Measurements from ENCODE around the gene TSPAN11. TPM values are rescaled to one million over a fixed set of nuclear protein-coding genes. Genes with fewer than 3 reads are reported as not detected.

The TSPAN11 gene
- total RNA-seq, 1 experiment from 2014 or later = 4.6 TPM

- Mint-ChIP-seq H3K4me3 (no peak overlapping the region), H3K27ac (peak overlapping the region; percentile 6; the same call in 1 of the 2 replicates), H3K4me1 (peaks cover 3% of the 10 kb centered on the region), H3K27me3 (ENCODE audit: low read depth) (no peaks in the 10 kb centered on the region), H3K9me3 (0 out of 2 replicates have a peak, but pooled peaks cover 6% of the 10 kb centered on the region), H3K36me3 (no peaks in the 10 kb centered on the region)
- TF ChIP-seq EMX1 (CRISPR knock-in tag; IDR thresholded peaks at IDR 0.05) (no peak), TEAD1 (CRISPR knock-in tag; IDR thresholded peaks at IDR 0.05) (no peak), ATF1 (CRISPR knock-in tag; IDR thresholded peaks at IDR 0.05) (no peak), SMAD3 (CRISPR knock-in tag; IDR thresholded peaks at IDR 0.05; ENCODE audit: borderline replicate concordance) (no peak), KAT7 (CRISPR knock-in tag; IDR thresholded peaks at IDR 0.05; ENCODE audit: borderline replicate concordance) (no peak), ELF4 (CRISPR knock-in tag; IDR thresholded peaks at IDR 0.05; ENCODE audit: low read depth) (no peak)
- TF ChIP-seq, protein P1, sequence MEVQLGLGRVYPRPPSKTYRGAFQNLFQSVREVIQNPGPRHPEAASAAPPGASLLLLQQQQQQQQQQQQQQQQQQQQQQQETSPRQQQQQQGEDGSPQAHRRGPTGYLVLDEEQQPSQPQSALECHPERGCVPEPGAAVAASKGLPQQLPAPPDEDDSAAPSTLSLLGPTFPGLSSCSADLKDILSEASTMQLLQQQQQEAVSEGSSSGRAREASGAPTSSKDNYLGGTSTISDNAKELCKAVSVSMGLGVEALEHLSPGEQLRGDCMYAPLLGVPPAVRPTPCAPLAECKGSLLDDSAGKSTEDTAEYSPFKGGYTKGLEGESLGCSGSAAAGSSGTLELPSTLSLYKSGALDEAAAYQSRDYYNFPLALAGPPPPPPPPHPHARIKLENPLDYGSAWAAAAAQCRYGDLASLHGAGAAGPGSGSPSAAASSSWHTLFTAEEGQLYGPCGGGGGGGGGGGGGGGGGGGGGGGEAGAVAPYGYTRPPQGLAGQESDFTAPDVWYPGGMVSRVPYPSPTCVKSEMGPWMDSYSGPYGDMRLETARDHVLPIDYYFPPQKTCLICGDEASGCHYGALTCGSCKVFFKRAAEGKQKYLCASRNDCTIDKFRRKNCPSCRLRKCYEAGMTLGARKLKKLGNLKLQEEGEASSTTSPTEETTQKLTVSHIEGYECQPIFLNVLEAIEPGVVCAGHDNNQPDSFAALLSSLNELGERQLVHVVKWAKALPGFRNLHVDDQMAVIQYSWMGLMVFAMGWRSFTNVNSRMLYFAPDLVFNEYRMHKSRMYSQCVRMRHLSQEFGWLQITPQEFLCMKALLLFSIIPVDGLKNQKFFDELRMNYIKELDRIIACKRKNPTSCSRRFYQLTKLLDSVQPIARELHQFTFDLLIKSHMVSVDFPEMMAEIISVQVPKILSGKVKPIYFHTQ (CRISPR knock-in tag; IDR thresholded peaks at IDR 0.05) = no peak
- TF ChIP-seq, protein P2, sequence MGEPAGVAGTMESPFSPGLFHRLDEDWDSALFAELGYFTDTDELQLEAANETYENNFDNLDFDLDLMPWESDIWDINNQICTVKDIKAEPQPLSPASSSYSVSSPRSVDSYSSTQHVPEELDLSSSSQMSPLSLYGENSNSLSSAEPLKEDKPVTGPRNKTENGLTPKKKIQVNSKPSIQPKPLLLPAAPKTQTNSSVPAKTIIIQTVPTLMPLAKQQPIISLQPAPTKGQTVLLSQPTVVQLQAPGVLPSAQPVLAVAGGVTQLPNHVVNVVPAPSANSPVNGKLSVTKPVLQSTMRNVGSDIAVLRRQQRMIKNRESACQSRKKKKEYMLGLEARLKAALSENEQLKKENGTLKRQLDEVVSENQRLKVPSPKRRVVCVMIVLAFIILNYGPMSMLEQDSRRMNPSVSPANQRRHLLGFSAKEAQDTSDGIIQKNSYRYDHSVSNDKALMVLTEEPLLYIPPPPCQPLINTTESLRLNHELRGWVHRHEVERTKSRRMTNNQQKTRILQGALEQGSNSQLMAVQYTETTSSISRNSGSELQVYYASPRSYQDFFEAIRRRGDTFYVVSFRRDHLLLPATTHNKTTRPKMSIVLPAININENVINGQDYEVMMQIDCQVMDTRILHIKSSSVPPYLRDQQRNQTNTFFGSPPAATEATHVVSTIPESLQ (CRISPR knock-in tag; IDR thresholded peaks at IDR 0.05) = no peak
- peak; percentile 7 for DNase-seq (ENCODE audit: low spot score)
- POLR2A ChIA-PET = no interaction called here
- CTCF ChIA-PET = interaction anchor here (1.9 kb wide), 1 partner anchor 14 kb away, joined by 5 read pairs; no protein-coding TSS in a partner anchor
- ATAC-seq = no peak
These were observed 82.7 kb downstream of the TSPAN11 start for GRCh38 chr12:31008961-31009840.

DNA sequence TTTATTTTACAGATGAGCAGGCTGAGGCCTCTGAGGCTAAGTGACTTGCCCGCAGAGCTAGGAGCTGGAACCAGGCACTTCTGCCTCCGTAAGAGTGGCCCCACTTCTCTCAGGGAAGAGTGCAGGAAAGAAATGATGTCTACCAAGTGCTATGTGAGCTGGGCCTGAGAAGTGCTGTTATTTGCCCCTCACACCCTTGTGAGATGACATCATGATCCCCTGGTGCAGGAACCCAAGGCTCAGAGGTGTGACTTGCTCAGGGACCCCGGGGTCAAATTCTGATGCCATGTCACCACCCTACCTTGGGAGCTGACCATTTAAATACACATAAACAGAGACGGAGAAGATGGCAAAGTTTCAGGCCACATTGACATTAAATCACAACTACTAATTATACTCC, 83.4 kb downstream of the TSPAN11 start:
- H3K27me3 Mint-ChIP-seq (ENCODE audit: low read depth) = no peaks in the 10 kb centered on the region
- ChIA-PET CTCF (interaction anchor here (1.9 kb wide), 1 partner anchor 13 kb away, joined by 5 read pairs; no protein-coding TSS in a partner anchor), POLR2A (no interaction called here)
- DNase-seq (ENCODE audit: low spot score) = no peak
- H3K4me3 Mint-ChIP-seq = no peak overlapping the region
- 0 out of 2 replicates have a peak, but pooled peaks cover 6% of the 10 kb centered on the region for H3K9me3 Mint-ChIP-seq
- no peak overlapping the region for H3K27ac Mint-ChIP-seq
- ATAC-seq = no peak
- H3K4me1 Mint-ChIP-seq = peaks cover 2% of the 10 kb centered on the region
- H3K36me3 Mint-ChIP-seq = no peaks in the 10 kb centered on the region
- TF ChIP-seq, protein P3, sequence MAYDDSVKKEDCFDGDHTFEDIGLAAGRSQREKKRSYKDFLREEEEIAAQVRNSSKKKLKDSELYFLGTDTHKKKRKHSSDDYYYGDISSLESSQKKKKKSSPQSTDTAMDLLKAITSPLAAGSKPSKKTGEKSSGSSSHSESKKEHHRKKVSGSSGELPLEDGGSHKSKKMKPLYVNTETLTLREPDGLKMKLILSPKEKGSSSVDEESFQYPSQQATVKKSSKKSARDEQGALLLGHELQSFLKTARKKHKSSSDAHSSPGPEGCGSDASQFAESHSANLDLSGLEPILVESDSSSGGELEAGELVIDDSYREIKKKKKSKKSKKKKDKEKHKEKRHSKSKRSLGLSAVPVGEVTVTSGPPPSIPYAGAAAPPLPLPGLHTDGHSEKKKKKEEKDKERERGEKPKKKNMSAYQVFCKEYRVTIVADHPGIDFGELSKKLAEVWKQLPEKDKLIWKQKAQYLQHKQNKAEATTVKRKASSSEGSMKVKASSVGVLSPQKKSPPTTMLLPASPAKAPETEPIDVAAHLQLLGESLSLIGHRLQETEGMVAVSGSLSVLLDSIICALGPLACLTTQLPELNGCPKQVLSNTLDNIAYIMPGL (CRISPR knock-in tag; IDR thresholded peaks at IDR 0.05) = no peak
- TF ChIP-seq ATF1 (CRISPR knock-in tag; IDR thresholded peaks at IDR 0.05) = no peak
- no peak for TF ChIP-seq HMGA2 (CRISPR knock-in tag; IDR thresholded peaks at IDR 0.05)
- TF ChIP-seq NR2C2 (CRISPR knock-in tag; IDR thresholded peaks at IDR 0.05) = no peak
- no peak for TF ChIP-seq ZNF263 (CRISPR knock-in tag; IDR thresholded peaks at IDR 0.05; ENCODE audit: low read depth)
- TF ChIP-seq, protein P4, sequence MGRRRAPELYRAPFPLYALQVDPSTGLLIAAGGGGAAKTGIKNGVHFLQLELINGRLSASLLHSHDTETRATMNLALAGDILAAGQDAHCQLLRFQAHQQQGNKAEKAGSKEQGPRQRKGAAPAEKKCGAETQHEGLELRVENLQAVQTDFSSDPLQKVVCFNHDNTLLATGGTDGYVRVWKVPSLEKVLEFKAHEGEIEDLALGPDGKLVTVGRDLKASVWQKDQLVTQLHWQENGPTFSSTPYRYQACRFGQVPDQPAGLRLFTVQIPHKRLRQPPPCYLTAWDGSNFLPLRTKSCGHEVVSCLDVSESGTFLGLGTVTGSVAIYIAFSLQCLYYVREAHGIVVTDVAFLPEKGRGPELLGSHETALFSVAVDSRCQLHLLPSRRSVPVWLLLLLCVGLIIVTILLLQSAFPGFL (CRISPR knock-in tag; IDR thresholded peaks at IDR 0.05; ENCODE audit: borderline replicate concordance) = no peak
- no peak for TF ChIP-seq ELF4 (CRISPR knock-in tag; IDR thresholded peaks at IDR 0.05; ENCODE audit: low read depth)
- TF ChIP-seq MYBL2 (CRISPR knock-in tag; IDR thresholded peaks at IDR 0.05) = no peak
- TF ChIP-seq, protein P5, sequence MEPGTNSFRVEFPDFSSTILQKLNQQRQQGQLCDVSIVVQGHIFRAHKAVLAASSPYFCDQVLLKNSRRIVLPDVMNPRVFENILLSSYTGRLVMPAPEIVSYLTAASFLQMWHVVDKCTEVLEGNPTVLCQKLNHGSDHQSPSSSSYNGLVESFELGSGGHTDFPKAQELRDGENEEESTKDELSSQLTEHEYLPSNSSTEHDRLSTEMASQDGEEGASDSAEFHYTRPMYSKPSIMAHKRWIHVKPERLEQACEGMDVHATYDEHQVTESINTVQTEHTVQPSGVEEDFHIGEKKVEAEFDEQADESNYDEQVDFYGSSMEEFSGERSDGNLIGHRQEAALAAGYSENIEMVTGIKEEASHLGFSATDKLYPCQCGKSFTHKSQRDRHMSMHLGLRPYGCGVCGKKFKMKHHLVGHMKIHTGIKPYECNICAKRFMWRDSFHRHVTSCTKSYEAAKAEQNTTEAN (CRISPR knock-in tag; IDR thresholded peaks at IDR 0.05) = no peak
- TF ChIP-seq, protein P6, sequence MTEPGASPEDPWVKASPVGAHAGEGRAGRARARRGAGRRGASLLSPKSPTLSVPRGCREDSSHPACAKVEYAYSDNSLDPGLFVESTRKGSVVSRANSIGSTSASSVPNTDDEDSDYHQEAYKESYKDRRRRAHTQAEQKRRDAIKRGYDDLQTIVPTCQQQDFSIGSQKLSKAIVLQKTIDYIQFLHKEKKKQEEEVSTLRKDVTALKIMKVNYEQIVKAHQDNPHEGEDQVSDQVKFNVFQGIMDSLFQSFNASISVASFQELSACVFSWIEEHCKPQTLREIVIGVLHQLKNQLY (CRISPR knock-in tag; IDR thresholded peaks at IDR 0.05) = no peak
- no peak for TF ChIP-seq ZNF219 (CRISPR knock-in tag; IDR thresholded peaks at IDR 0.05; ENCODE audit: borderline replicate concordance)
- no peak for TF ChIP-seq ZNF423 (CRISPR knock-in tag; IDR thresholded peaks at IDR 0.05)
- TF ChIP-seq IRF2 (CRISPR knock-in tag; IDR thresholded peaks at IDR 0.05; ENCODE audit: borderline replicate concordance, low read depth) = no peak
- TF ChIP-seq ATF3 (CRISPR knock-in tag; conservative IDR thresholded peaks at IDR 0.05) = no peak
- TF ChIP-seq ZMAT4 (CRISPR knock-in tag; IDR thresholded peaks at IDR 0.05) = no peak
- TF ChIP-seq CDX4 (CRISPR knock-in tag; IDR thresholded peaks at IDR 0.05; ENCODE audit: borderline replicate concordance) = no peak
